ENCODE results near the gene SORCS3. TPM values are rescaled to one million over a fixed set of nuclear protein-coding genes. Genes with fewer than 3 reads are reported as not detected.

The SORCS3 gene
- polyA plus RNA-seq, 3 donors = not detected

DNA sequence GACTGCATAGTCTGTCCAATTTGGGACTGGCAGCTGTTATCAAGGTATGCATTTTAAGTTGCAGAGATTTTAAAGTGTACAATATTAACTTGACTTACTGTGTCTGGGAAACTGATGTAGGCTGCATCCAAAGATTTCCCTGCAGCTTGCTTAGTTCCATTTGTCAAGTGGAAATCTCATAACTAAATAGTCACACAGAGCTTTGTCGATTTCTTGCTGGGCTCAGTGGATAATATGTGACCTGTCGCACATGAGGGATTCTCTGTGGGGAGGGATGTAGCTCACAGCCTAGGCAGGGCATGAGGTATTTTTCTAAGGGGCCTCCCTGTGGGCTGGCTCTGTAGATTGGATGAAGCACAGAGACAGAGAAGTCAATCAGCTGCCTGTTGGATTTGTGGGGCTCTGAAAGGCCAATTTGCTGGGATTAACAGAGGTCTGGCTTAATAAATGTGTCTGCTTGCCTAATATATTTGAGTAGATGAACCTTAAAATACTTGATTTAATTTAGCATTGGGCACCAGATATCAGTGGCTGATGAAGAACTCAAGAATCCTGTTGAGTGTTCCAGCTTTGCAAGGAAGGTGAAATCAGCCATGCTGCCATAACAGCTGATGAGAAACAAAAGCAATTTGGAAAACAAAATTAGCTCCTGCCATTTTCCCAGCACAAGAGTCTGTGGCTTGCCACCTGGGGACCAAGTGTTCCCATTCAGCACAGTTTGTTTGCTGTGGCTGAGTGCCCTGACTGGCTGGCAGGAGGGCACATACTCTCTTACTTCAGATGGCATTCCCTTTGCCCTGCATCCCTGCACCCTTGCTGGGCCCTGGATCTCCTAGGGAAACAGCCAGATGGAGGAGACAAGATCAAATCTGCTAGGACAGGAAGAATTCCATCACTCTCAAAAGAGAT, 598.5 kb downstream of the SORCS3 start:
- H3K4me3 Mint-ChIP-seq = no peak overlapping the region
- H2AFZ ChIP-seq (ENCODE audit: insufficient read depth, low read depth, low read length, poor library complexity, severe bottlenecking) = no peak overlapping the region
- intact Hi-C loops (cut with micrococcal nuclease) = no loop called here
- H3K9me3 Mint-ChIP-seq = peaks cover 0 to 4% (median 0%) of the 10 kb centered on the region in 7 donors
- H4K20me1 ChIP-seq (ENCODE audit: insufficient read depth, low read length) = no peaks in the 10 kb centered on the region
- no peaks in the 10 kb centered on the region for H3K27me3 Mint-ChIP-seq (ENCODE audit: low read depth in 3 of 3)
- no peaks in the 10 kb centered on the region for H3K36me3 ChIP-seq (replicated peaks in 1 of 2; ENCODE audit: control insufficient read depth in 1 of 2, insufficient read depth in 2 of 2, low read length in 2 of 2)
- no peak overlapping the region for H3K4me2 ChIP-seq (replicated peaks; ENCODE audit: extremely low read depth, low read length, poor library complexity, severe bottlenecking)
- H3K9ac ChIP-seq (ENCODE audit: insufficient read depth, low read length, poor library complexity, severe bottlenecking) = no peak overlapping the region
- no peaks in the 10 kb centered on the region for H3K36me3 Mint-ChIP-seq
- H3K4me1 ChIP-seq (ENCODE audit: control insufficient read depth in 1 of 2, insufficient read depth in 2 of 2, low read length in 2 of 2) = no peaks in the 10 kb centered on the region
- H3K4me1 Mint-ChIP-seq = no peaks in the 10 kb centered on the region
- H3K9me3 ChIP-seq (replicated peaks in 1 of 2; ENCODE audit: control insufficient read depth in 1 of 2, insufficient read depth in 1 of 2, low read length in 2 of 2) = peaks cover 0 to 8% of the 10 kb centered on the region in 2 donors
- H3K27ac Mint-ChIP-seq = no peak overlapping the region
- no peaks in the 10 kb centered on the region for H3K79me2 ChIP-seq (ENCODE audit: insufficient read depth, low read length)
- TF ChIP-seq, protein P1, sequence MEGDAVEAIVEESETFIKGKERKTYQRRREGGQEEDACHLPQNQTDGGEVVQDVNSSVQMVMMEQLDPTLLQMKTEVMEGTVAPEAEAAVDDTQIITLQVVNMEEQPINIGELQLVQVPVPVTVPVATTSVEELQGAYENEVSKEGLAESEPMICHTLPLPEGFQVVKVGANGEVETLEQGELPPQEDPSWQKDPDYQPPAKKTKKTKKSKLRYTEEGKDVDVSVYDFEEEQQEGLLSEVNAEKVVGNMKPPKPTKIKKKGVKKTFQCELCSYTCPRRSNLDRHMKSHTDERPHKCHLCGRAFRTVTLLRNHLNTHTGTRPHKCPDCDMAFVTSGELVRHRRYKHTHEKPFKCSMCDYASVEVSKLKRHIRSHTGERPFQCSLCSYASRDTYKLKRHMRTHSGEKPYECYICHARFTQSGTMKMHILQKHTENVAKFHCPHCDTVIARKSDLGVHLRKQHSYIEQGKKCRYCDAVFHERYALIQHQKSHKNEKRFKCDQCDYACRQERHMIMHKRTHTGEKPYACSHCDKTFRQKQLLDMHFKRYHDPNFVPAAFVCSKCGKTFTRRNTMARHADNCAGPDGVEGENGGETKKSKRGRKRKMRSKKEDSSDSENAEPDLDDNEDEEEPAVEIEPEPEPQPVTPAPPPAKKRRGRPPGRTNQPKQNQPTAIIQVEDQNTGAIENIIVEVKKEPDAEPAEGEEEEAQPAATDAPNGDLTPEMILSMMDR (IDR thresholded peaks at IDR 0.05) = no peak
- H3K4me3 ChIP-seq (replicated peaks in 1 of 3; ENCODE audit: low read depth in 2 of 3, low read length in 3 of 3) = no peak overlapping the region
- no peak overlapping the region for H3K27ac ChIP-seq (ENCODE audit: low read depth in 1 of 2, low read length in 2 of 2)
- WGBS (ENCODE audit: insufficient coverage) = 86% methylated on average over 1 of the region's 2 CpGs
- no peak for DNase-seq
- H3K27me3 ChIP-seq (ENCODE audit: control insufficient read depth in 2 of 2, insufficient read depth in 2 of 2, low read length in 2 of 2) = no peaks in the 10 kb centered on the region

GRCh38 chr10:105241254-105241653, 600.2 kb downstream of the SORCS3 start:
- WGBS (ENCODE audit: insufficient coverage) = 92% methylated on average over 4 of the region's 5 CpGs
- no peak overlapping the region for H3K4me3 ChIP-seq (replicated peaks in 1 of 3; ENCODE audit: low read depth in 2 of 3, low read length in 3 of 3)
- Mint-ChIP-seq H3K36me3 (no peaks in the 10 kb centered on the region), H3K9me3 (peaks cover 0 to 3% (median 1%) of the 10 kb centered on the region in 7 donors), H3K27ac (no peak overlapping the region), H3K4me3 (no peak overlapping the region), H3K27me3 (ENCODE audit: low read depth in 3 of 3) (no peaks in the 10 kb centered on the region), H3K4me1 (no peaks in the 10 kb centered on the region)
- no peaks in the 10 kb centered on the region for H3K36me3 ChIP-seq (replicated peaks in 1 of 2; ENCODE audit: control insufficient read depth in 1 of 2, insufficient read depth in 2 of 2, low read length in 2 of 2)
- no peak overlapping the region for H2AFZ ChIP-seq (ENCODE audit: insufficient read depth, low read depth, low read length, poor library complexity, severe bottlenecking)
- DNase-seq = no peak
- no peaks in the 10 kb centered on the region for H4K20me1 ChIP-seq (ENCODE audit: insufficient read depth, low read length)
- no peak overlapping the region for H3K9ac ChIP-seq (ENCODE audit: insufficient read depth, low read length, poor library complexity, severe bottlenecking)
- TF ChIP-seq, protein P1 (IDR thresholded peaks at IDR 0.05) = no peak
- no peaks in the 10 kb centered on the region for H3K79me2 ChIP-seq (ENCODE audit: insufficient read depth, low read length)
- no peaks in the 10 kb centered on the region for H3K27me3 ChIP-seq (ENCODE audit: control insufficient read depth in 2 of 2, insufficient read depth in 2 of 2, low read length in 2 of 2)
- no peaks in the 10 kb centered on the region for H3K9me3 ChIP-seq (replicated peaks in 1 of 2; ENCODE audit: control insufficient read depth in 1 of 2, insufficient read depth in 1 of 2, low read length in 2 of 2)
- no peak overlapping the region for H3K27ac ChIP-seq (ENCODE audit: low read depth in 1 of 2, low read length in 2 of 2)
- intact Hi-C loops (cut with micrococcal nuclease) = no loop called here
- H3K4me2 ChIP-seq (replicated peaks; ENCODE audit: extremely low read depth, low read length, poor library complexity, severe bottlenecking) = no peak overlapping the region
- no peaks in the 10 kb centered on the region for H3K4me1 ChIP-seq (ENCODE audit: control insufficient read depth in 1 of 2, insufficient read depth in 2 of 2, low read length in 2 of 2)
